GM23338 (cell line): ENCODE results near the gene RABGAP1L.

ENCODE experiments used
- CREB1 ChIP-seq: fragments of 250-450 bp; sonication (Bioruptor Pico); IDR thresholded peaks from 2 replicates; pipeline ENCODE4 v1.5.0; 2020; ENCODE audit warnings: low read depth, mild to moderate bottlenecking, moderate library complexity
- EZH2 ChIP-seq: fragments of 200-600 bp; sonication (generic); IDR thresholded peaks from one replicate; pipeline ENCODE4 v1.8.0; 2017; ENCODE audit warnings: antibody characterized with exemption, mild to moderate bottlenecking, low read depth; ENCODE audit not compliant: unreplicated experiment
- EZH2phosphoT487 ChIP-seq: fragments of 200-600 bp; sonication (generic); IDR thresholded peaks from one replicate; pipeline ENCODE4 v1.8.1; 2018; ENCODE audit warnings: antibody characterized with exemption; ENCODE audit not compliant: unreplicated experiment
- POLR2AphosphoS5 ChIP-seq: IDR thresholded peaks from 2 replicates; pipeline ENCODE4 v1.6.1; 2016; ENCODE audit warnings: antibody characterized with exemption, low read depth
- TF ChIP-seq, protein P1 (sequence below): IDR thresholded peaks from one replicate; pipeline ENCODE4 v1.6.1; 2018; ENCODE audit warnings: antibody characterized with exemption; ENCODE audit not compliant: unreplicated experiment
- TF ChIP-seq, protein P2 (sequence below), 2 experiments: fragments of 200-600 bp in 1 of 2; sonication (generic) in 1 of 2; conservative IDR thresholded peaks; 2 replicates each; pipeline versions ENCODE4 v1.5.1 to v1.6.1; 2016 to 2017; ENCODE audit warnings: antibody characterized with exemption in 2 of 2, low read depth in 2 of 2, mild to moderate bottlenecking in 2 of 2, moderate library complexity in 1 of 2
- TF ChIP-seq, protein P3 (sequence below): IDR thresholded peaks from 2 replicates; pipeline ENCODE4 v1.6.1; 2016; ENCODE audit warnings: antibody characterized with exemption

DNA sequence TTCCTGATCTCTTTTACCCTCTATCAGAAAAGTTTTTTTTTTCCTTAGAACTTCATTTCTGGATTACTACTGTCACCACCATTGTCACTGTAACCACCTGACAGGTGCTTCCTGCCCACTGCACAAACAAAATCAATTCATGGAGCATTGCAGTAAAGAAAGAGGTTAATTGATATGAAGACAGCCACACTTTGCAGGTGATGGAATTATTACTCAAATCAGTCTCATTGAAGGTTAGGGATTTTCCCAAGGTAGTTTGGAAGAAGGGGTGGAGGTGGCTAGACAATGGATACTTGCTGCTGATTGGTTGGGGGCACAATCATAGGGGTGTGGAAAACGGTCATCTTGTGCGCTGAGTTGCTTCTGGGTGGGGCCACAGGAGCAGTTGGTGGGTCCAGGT lies 609.6 kb downstream of the RABGAP1L start:
- TF ChIP-seq EZH2 (no peak), EZH2phosphoT487 (no peak), POLR2AphosphoS5 (no peak), CREB1 (CRISPR knock-in tag) (no peak)
- TF ChIP-seq, protein P1, sequence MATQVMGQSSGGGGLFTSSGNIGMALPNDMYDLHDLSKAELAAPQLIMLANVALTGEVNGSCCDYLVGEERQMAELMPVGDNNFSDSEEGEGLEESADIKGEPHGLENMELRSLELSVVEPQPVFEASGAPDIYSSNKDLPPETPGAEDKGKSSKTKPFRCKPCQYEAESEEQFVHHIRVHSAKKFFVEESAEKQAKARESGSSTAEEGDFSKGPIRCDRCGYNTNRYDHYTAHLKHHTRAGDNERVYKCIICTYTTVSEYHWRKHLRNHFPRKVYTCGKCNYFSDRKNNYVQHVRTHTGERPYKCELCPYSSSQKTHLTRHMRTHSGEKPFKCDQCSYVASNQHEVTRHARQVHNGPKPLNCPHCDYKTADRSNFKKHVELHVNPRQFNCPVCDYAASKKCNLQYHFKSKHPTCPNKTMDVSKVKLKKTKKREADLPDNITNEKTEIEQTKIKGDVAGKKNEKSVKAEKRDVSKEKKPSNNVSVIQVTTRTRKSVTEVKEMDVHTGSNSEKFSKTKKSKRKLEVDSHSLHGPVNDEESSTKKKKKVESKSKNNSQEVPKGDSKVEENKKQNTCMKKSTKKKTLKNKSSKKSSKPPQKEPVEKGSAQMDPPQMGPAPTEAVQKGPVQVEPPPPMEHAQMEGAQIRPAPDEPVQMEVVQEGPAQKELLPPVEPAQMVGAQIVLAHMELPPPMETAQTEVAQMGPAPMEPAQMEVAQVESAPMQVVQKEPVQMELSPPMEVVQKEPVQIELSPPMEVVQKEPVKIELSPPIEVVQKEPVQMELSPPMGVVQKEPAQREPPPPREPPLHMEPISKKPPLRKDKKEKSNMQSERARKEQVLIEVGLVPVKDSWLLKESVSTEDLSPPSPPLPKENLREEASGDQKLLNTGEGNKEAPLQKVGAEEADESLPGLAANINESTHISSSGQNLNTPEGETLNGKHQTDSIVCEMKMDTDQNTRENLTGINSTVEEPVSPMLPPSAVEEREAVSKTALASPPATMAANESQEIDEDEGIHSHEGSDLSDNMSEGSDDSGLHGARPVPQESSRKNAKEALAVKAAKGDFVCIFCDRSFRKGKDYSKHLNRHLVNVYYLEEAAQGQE, result no peak
- TF ChIP-seq, protein P2, sequence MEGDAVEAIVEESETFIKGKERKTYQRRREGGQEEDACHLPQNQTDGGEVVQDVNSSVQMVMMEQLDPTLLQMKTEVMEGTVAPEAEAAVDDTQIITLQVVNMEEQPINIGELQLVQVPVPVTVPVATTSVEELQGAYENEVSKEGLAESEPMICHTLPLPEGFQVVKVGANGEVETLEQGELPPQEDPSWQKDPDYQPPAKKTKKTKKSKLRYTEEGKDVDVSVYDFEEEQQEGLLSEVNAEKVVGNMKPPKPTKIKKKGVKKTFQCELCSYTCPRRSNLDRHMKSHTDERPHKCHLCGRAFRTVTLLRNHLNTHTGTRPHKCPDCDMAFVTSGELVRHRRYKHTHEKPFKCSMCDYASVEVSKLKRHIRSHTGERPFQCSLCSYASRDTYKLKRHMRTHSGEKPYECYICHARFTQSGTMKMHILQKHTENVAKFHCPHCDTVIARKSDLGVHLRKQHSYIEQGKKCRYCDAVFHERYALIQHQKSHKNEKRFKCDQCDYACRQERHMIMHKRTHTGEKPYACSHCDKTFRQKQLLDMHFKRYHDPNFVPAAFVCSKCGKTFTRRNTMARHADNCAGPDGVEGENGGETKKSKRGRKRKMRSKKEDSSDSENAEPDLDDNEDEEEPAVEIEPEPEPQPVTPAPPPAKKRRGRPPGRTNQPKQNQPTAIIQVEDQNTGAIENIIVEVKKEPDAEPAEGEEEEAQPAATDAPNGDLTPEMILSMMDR (conservative IDR thresholded peaks at IDR 0.05; ENCODE audit: low read depth in 2 of 2), result no peak
- TF ChIP-seq, protein P3, sequence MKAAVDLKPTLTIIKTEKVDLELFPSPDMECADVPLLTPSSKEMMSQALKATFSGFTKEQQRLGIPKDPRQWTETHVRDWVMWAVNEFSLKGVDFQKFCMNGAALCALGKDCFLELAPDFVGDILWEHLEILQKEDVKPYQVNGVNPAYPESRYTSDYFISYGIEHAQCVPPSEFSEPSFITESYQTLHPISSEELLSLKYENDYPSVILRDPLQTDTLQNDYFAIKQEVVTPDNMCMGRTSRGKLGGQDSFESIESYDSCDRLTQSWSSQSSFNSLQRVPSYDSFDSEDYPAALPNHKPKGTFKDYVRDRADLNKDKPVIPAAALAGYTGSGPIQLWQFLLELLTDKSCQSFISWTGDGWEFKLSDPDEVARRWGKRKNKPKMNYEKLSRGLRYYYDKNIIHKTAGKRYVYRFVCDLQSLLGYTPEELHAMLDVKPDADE, result no peak
